NK-92 (cell line): ENCODE results near the gene IER2.

Experiments
- DNase-seq: peaks from one replicate; lab custom pipeline; 2025; ENCODE audit not compliant: unreplicated experiment; lab: John Stamatoyannopoulos, UW

The IER2 gene, protein sequence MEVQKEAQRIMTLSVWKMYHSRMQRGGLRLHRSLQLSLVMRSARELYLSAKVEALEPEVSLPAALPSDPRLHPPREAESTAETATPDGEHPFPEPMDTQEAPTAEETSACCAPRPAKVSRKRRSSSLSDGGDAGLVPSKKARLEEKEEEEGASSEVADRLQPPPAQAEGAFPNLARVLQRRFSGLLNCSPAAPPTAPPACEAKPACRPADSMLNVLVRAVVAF

DNA sequence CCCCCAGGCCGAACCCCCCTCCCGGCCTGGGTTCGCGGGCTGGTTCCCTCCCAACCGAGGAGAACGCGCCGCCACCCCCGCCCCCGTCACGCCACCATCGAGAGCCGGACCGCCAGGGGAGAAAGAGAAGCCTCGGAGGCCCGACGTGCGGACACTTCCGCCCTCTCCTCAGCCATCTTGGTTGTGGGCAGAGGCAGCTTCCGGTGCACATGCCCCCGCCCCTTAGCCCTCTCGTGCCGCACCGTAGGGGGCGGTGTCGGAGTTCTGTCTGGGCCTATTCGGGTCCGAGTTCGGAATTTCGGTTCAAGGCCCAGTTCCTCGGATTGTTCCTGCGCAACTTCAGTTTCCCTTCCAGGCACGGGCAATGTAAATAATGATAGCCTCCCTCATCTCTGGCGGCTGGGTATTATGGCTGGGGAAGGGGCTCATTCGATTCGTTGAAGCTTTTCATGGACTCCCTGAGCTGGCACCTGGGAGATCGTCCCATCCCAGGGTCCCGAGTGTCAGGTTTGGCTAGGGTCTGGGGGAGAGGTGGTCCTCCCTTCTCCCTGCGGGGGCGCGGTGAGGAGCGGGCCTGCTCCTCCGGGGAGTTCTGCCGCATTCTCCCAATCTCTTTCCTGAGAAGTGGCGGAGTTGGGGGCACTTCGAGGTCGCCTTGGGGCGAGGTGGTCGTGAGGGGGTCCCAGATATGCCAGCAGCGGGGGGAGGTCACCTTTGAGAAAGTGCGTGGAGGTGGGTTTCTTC is at the start of gene IER2, which contains the start of gene STX10:
Gene IER2 (plus strand): TSS at position 225 of the 744 bp plus-strand sequence. CDS start 2,776 bp downstream, outside the sequence.
Gene STX10 (minus strand): TSS at position 189 of the 744 bp plus-strand sequence. CDS start 202 bp downstream, outside the sequence.
- no peak for DNase-seq

DNA sequence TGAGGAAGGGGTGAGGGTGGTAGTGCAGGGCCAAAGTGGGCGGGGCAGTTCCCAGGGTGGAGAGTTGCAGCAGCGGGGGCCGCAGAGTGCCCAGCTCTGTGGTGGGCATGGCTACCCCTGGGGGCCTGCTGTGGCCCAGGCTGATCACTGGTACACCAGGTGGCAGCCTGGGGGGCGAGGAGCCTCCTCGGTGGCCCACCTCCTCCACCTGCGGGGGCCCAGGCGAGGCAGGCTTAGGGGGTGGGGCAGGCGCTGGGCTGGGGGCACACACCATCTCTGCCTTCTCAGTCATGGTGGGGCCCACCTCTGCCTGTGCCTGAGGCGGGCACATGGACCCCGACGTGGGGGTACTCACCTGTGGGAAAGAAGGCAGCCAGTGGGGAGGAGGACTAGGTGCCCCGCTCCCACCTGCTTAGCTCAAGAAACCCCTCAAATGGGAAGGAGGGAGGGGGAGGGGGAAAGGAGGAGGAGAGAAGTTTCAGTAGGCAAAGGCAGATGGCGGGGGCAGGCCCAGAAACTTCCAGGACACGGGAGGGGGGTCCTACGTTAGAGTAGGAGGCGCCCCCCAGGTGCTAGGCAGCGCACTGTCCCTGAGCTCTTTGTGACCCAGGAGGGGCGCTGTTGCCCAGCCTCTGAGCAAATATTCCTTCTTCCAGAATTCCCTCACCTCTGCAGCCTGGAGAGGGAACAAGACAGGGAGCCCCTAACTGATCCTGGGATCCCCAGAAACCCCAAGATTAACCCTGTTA is 49.2 kb upstream of the IER2 start:
- no peak for DNase-seq

DNA sequence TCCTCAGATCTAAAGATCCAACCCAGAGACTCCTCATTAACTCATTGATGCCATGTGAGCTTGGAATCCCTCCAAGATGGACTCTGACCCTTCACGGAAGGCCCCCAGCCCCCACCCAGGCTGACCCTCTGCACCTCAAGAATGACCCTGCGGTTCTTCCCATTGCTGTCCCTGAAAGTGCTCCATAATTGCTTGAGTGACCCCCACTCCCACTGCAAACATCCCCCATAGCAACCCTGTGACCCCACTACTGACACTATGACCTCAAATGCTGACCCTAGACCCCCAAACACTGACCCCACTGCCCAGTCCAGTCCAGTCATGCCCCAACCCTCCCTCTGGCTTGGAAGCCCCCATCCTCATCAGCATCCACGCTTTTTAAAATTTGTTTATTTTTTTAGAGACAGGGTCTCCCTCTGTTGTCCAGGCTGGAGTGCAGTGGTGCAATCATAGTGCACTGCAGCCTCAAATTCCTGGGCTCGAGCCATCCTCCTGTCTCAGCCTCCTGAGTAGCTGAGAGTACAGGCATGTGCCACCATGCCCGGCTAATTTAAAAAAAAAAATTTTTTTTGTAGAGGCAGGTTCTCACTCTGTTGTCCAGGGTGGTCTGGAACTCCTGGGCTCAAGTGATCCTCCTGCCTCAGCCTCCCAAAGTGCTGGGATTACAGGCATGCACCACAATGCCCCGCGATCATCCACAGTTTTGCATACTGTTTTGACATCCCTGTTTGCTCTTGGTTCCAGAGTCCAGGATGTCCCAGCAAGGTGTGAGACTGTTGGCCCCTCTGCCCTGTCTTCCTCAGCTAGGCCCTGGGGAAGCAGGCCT is 48.4 kb upstream of the IER2 start:
- no peak for DNase-seq

DNA sequence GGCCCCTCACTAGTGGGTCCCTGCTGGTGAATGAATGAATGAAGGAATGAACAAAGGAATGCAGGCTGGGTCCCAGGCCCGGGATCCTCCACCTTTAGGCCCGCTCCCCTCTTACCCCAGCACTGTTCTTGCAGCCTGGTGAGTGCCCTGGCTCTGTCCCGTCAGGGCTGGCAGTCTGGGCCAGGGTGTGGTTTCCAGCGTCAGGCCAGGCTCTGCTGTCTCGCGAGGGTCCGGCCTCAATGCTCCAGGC is 47.9 kb upstream of the IER2 start:
- no peak for DNase-seq

DNA sequence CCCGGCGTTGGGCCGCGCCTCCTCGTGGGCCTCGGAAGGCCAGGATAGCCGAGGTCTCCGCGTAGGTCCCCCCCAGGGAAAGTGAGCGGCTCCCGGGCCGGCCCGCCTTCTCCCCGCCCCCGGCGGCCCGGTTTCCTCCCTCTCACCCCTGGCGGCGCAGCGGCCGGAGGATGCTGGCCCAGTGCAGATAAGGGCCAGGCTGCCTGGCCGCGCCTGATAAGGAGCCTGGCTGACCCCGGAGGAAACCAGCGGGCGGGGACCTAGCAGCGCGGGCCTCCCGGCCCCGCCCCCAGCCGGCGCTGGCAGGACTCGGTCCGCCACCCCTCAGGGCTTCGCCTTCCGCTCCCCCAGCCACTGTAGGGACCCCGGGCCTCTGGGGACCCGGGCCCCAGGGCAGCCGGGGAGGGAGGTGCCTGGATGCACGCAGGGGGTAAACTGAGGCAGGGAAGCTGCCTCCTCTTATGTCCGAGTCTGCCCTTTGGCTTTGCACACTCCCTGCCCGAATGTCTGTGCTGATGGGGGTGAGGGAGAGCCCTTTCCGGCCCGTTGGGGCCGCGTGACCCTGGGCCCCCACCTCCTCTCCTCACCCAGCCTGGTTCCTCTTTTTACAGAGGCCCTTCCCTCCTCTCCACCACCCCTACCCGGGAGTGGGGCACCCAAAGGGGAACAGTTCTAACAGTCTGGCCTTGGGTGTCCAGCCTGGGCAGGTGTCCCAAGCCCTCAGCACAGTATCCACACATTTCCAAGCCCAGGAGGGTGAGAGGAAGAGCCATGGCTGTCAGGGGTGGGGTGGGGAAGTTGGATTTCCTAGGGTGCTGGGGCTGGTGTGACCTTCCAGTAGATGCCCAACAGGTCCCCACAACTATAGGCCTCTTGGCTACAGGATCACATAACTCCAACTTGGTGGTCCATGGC is 47.3 kb upstream of the IER2 start, which contains the start of gene LYL1:
Gene LYL1 (minus strand): TSS at position 193 of the 915 bp plus-strand sequence. CDS start 1,687 bp downstream, outside the sequence.
- DNase-seq = no peak

DNA sequence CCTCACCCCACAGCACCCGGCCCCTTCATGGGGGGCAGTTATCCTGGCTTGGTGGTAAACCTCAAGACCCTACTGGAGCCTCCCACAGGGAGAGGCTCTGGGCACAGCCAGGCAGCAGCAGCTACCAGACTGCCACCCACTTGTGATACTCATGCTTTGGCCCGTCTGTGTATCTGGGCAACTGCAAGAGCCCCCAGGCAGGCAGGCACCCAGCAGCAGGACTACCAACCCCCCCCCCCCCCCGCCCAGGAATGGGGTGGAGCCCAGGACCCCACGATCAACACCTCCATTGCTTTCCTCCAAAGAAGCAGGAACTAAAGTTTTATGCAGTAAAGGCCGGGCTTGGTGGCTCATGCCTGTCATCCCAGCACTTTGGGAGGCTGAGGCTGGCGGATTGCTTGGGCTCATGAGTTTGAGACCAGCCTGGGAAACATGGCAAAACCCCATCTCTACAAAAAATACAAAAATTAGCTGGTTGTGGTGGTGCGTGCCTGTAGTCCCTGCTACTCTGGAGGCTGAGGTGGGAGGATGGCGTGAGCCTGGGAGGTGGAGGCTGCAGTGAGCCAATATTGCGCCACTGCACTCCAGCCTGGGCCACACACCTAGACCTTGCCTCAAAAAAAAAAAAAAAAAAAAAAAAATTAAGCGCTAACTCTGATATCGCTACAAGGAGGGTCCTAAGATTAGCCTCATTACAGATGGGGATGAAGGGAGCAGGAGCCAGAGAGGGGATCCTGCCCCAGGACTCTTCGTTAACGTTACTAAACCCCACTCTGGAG is 46.4 kb upstream of the IER2 start:
- DNase-seq = no peak

DNA sequence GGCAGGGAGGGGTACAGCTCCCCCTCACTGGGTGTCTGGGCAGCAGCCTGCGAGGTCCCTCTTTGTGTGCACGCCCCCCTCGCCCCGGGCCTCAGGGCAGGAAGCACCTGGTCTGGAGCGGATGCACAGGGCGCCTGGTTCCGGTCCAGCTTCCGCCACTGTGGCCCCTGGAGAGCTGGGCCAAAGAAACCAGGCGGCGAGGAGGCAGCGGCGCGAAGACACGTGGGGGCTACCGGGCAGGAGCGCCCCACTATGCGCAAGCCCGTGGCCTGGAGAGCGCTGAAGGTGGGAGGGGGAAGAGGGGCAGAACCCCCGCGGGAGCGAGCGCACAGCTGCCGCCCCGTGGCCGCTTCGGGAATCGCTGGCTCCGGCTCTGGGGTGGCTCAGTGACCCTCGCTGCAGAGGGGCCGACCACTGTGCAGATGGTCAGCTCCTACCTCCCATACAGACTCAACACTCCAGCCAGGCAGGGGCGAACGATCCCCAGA is 45.8 kb upstream of the IER2 start:
- no peak for DNase-seq

DNA sequence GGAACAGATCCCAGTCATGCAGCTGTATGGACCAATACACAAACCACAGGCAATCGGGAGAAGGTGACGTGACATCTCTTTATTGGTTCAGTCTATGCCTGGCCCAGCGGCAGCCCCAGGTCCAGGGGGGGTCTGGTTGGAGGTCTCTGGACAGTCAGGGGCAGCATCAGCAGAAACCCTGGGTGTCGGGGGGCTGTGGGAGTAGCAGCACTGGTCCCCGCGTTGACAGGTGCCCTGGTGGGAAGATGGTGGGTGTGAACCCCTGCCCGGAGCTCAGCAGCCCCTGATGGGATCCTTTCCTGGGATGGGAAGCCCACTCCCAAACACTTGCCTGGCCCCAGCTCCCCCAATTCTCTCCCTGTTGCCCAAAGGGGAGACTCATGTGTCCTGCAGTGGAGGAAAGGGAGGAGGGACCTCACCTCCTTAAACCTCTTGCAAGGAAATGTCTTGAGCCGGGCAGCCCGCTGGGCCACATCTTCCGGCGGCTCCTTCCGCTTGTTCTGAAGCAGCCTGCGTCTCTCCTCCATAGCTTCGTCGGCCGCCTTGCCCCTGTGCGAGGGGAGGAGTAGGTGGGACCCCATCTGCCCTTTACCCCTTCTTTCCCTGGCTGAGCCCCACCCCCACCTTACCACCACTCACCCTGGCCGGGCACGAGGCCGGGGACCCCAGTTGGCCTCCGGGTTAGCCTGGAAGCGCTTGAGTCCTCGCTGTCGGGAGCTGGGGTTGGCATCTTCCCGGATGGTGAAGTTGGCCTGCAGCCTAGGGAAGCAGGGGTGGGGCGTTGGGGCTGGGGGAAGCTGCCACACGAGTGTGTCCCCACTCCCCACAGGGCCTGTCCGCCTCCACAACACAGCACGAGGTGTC is 45.1 kb upstream of the IER2 start:
- no peak for DNase-seq

DNA sequence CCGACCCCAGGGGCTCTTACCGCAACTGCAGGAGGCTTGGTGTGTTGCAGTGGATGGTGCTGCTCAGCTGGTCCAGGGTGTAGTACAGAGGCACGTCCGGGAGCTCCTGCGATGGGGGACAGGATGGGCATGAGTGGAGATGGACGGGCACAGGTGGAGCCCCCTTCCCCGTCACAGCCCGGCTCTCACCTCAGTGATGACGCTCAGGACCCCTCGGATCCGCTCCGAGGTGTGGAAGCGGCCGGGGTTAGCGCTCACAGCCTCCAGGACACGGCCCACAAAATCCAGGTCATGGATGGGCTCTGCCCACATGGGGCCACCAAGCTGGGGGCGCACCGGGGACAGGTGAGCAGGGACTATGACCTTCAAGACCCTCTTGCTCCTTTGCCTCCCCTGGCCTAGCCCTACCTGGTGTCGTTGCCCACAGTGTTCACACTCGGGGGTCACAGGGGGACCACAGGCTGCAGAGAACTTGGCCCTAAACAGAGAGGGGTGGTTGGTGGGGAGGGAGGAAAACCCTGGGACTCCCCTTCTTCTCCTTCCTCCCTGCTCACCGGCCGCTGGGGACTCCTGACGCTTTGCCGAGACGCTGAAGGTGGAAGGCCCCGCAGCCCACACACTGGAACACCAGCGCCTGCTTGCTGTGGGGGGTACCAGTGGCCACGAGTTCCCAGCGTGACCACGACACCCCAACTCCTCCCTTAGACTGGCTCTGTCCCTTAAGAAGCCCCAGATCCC is 40.7 kb upstream of the IER2 start:
- no peak for DNase-seq

DNA sequence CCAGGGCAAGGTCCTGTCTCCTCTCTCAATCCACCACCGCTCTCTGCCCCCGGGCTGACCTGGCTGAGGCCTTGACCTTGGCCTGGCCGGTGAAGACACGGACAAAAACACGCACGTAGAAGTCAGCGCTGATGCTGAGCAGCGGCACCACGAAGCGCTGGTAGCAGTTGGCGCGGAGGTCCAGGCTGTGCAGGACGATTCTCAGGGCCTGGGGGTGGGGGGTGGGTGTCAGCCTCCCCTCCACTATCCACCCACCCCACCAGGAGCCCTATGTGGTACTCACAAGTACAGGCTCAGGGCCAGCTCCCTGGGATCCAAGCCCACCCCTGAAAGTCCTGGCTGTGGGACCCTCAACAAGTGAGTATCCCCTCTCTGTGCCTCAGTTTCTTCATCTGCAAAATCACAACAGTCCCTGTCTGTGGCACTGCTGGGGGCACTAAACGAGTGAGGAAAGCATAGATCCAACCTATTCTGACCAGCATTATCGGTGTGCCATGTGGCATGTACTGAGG is 40.1 kb upstream of the IER2 start:
- DNase-seq = no peak

DNA sequence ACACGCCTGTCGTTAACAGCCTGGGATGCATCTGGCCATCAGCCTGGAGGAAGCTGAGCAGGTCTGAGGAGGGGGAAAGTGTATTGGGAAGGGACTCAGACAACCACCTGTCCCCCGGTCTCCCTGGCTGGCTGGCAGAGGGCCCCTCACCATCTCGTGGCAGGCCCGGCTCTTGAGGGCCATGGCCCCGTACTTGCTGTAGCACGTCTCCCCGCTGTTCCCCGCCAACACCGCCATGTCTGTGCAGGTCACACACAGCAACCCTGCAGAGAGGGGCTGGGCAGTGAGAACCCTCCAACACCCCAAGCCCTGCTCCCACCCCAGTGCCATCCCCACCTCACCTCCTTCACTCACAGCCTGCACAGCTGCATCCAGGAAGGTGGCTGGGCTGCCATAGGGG is 37.7 kb upstream of the IER2 start:
- no peak for DNase-seq

DNA sequence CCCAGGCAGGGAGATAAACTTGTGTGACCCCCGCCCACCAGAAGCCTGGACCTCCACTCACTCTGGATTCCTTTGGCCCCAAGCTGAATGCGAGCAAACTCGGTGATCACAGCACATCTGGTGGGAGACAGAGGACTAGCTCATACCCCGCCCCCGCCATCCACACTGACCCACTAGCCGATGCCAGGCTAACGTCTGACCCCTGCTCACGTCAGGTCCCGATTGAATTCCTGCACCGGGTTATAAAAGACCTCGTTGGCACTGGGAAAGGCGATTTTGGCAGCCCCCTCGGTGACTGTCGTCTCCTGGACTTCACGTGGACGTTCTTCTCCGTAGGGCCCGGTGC is 34.3 kb upstream of the IER2 start:
- no peak for DNase-seq

DNA sequence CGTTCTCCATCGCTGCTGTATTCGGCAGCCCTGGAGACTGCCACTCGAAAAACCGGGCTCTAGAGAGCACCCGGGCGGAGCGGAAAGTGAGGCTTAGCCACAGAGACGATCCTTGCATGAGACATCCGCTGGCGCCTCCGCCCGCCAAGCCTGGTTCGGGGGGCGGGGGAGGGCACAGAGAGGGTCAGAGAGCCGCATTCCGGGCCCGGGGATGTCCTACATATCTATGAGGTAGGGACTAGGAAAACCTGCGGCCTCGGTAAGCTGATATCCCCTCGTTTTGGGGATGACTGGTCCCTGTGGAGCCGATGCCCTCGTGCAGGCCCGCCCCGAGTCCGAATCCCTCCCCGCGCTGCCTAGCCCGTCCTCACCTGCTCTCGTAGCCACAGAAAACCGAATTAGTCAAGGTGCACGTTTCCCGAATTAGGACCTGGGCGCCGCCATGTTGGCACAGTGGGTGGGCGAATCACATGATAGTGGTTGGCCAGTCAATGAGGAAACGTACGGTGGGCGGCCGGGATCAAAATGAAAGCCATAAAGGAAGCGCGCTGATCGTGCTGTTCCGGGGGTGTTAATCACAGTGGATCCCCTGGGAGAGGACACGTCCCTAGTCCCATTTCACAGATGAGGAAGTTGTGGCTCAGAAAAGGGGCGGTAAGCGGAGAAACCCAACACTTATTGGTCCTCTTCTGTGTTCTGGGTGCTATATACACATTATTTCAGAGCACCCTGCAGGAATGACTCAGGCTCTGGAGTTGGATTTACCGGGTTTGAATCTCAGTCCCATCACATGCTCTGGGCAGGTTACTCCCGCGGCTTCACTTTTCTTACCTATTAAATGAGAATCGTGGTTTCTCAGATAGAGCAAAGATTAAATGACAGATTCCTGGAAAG is 33.7 kb upstream of the IER2 start, which contains the start of gene TRMT1:
Gene TRMT1 (minus strand): TSS at position 459 of the 894 bp plus-strand sequence. CDS start 341 bp downstream, at position 118.
- DNase-seq = no peak

DNA sequence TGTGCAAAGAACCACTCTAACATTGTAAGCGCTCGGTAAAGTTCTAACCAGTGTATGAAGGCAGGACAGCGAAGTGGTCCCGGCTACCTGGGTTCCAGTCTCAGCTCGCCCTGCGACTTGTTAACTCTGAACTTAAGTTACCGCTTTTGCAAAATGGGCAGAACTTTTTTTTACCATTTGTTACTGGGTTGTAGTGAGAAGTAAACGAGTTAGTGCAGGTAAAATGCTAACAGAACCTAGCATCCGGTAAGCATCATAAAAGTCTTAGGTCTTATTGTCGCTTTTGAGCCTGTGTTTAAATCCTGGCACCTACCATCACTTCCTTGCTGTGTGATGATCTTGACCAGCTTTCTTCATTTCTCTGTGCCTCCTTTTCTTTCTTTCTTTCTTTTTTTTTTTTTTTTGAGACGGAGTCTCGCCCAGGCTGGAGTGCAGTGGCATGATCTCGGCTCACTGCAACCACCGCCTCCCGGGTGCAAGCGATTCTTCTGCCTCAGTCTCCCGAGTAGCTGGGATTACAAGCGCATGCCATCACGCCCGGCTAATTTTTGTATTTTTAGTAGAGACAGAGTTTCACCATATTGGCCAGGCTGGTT is 32.9 kb upstream of the IER2 start:
- DNase-seq = no peak

DNA sequence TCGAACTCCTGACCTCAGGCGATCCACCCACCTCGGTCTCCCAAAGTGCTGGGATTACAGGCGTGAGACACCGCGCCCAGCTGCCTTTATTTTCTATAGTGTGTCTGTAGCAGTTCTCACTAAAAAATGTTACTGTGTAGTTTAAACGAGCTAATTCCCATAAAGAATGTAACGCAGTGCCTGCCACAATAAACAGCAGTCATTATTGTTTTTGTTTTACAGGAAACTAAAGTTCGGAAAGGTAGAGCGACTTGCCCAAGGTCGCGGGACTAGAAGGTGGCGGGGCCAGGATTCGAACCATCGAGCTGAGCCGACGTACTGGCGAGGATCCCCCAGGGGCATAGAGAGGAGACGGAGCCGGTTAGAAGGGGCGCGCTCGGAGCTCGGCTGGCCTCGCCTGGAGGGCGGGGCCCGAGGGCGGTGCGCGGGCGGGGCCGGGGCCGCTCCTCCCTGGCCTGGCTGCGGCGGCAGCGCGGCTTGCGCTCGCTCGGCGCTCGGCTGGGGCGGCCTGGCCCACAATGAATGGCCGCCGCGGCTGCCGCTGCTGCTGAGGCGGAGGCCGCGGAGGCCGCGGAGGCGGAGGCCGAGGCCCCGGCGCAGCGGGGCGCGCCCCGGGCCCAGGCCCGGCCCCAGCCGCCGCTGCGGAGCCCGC is 32.3 kb upstream of the IER2 start, which contains the start of gene NACC1:
Gene NACC1 (plus strand): TSS at position 493 of the 652 bp plus-strand sequence. CDS start 16,944 bp downstream, outside the sequence.
- no peak for DNase-seq
